Measurements from ENCODE around the gene EN2. TPM values are rescaled to one million over a fixed set of nuclear protein-coding genes. Genes with fewer than 3 reads are reported as not detected.

The EN2 gene
- total and polyA plus RNA-seq, 2 of the 4 experiments (the other 2 are of a cell fraction): not detected

DNA sequence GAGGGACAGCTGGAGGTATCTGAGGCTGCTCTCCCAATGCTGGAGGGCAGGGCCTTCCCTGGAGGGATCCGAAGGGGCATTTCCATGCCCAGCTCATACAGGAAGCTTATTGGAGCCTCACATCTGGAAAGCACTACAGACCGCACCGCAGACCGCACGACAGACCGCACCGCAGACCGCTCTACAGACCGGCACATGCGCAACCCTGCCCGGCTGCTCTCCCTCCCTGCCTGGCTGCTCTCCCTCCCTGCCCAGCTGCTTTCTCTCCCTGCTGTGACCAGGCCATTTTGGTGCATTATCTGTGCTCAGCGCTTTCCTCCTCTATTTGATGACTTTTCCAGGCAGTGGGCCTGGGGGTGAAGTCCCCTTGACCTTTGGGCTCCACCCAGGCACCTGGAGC, 39.6 kb upstream of the EN2 start:
- Histone ChIP-seq H3K23ac (ENCODE audit: low read depth, low read length) (no peak overlapping the region), H2AFZ (replicated peaks; ENCODE audit: low read length, poor library complexity) (no peak overlapping the region), H4K20me1 (ENCODE audit: insufficient read depth, low read length) (no peaks in the 10 kb centered on the region), H3K4me1 (ENCODE audit: control insufficient read depth, insufficient read depth, low read length) (no peaks in the 10 kb centered on the region), H2BK15ac (ENCODE audit: low read depth, low read length) (no peak overlapping the region), H3K79me1 (ENCODE audit: low read depth in 1 of 2, low read length in 2 of 2) (no peaks in the 10 kb centered on the region), H4K5ac (ENCODE audit: low read depth, low read length) (no peak overlapping the region), H3K36me3 (ENCODE audit: control insufficient read depth, insufficient read depth, low read length) (no peaks in the 10 kb centered on the region), H2BK5ac (ENCODE audit: low read depth, low read length, poor library complexity, severe bottlenecking) (no peak overlapping the region), H3K9me3 (ENCODE audit: control insufficient read depth, insufficient read depth, low read length) (no peaks in the 10 kb centered on the region), H3K18ac (ENCODE audit: low read depth, low read length) (no peak overlapping the region), H3K9ac (ENCODE audit: low read depth, low read length) (no peak overlapping the region), H4K91ac (ENCODE audit: insufficient read depth, low read depth, low read length) (no peak overlapping the region), H3K14ac (replicated peaks; ENCODE audit: low read depth, low read length) (no peak overlapping the region), H3K4me2 (ENCODE audit: low read depth, low read length) (no peak overlapping the region), H3K4ac (ENCODE audit: low read depth, low read length) (no peak overlapping the region), H2AK5ac (ENCODE audit: low read depth, low read length) (no peak overlapping the region), H3K27ac (ENCODE audit: insufficient read depth, low read length) (no peak overlapping the region), H4K8ac (ENCODE audit: low read depth in 2 of 2, low read length in 2 of 2) (no peak overlapping the region), H3K9me1 (ENCODE audit: insufficient read depth, low read length) (no peaks in the 10 kb centered on the region), H2BK20ac (ENCODE audit: low read depth, low read length) (no peak overlapping the region), H3K56ac (ENCODE audit: extremely low read depth, insufficient read depth, low read length) (no peak overlapping the region), H3K27me3 (ENCODE audit: control insufficient read depth, insufficient read depth, low read length) (no peaks in the 10 kb centered on the region; the same call in 1 of the 2 replicates), H2BK120ac (ENCODE audit: low read depth, low read length) (no peak overlapping the region), H3K4me3 (ENCODE audit: insufficient read depth, low read depth, low read length) (no peak overlapping the region), H2AK9ac (replicated peaks; ENCODE audit: low read depth, low read length, poor library complexity) (no peak overlapping the region)
- whole genome bisulfite sequencing, 2 experiments (ENCODE audit: extremely low coverage in 2 of 2, insufficient read length in 1 of 2): 78% methylated on average over 9 of the region's 12 CpGs; no CpG with 5 or more reads in 1 of the 2 experiments
- intact Hi-C loops (cut with micrococcal nuclease) (no loop called here), in situ Hi-C loops (cut with MboI; ENCODE audit: low sequenced_read_pairs) (no loop called here), dilution Hi-C loops (cut with HindIII; ENCODE audit: low sequenced_read_pairs, unreplicated experiment) (no loop called here)
- no TSS peak for BruUV-seq (replicated peaks)
- ATAC-seq (ENCODE audit: low read depth) (no peak), DNase-seq (no peak)
- TF ChIP-seq, protein P1, sequence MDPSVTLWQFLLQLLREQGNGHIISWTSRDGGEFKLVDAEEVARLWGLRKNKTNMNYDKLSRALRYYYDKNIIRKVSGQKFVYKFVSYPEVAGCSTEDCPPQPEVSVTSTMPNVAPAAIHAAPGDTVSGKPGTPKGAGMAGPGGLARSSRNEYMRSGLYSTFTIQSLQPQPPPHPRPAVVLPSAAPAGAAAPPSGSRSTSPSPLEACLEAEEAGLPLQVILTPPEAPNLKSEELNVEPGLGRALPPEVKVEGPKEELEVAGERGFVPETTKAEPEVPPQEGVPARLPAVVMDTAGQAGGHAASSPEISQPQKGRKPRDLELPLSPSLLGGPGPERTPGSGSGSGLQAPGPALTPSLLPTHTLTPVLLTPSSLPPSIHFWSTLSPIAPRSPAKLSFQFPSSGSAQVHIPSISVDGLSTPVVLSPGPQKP (IDR thresholded peaks at IDR 0.05; ENCODE audit: borderline replicate concordance, low read depth, low read length): no peak
- TF ChIP-seq CHD1 (IDR thresholded peaks at IDR 0.05; ENCODE audit: low read depth, low read length) (no peak), BHLHE40 (IDR thresholded peaks at IDR 0.05; ENCODE audit: low read depth, low read length) (no peak), FOS (IDR thresholded peaks at IDR 0.05; ENCODE audit: low read depth, low read length) (no peak), CEBPB (IDR thresholded peaks at IDR 0.05; ENCODE audit: low read depth, low read length) (no peak), MAFK (IDR thresholded peaks at IDR 0.05; ENCODE audit: low read depth, low read length) (no peak), RFX5 (IDR thresholded peaks at IDR 0.05; ENCODE audit: low read depth, low read length) (no peak), MXI1 (IDR thresholded peaks at IDR 0.05; ENCODE audit: borderline replicate concordance, low read depth, low read length) (no peak), RCOR1 (IDR thresholded peaks at IDR 0.05; ENCODE audit: insufficient replicate concordance, low read length) (no peak)
- TF ChIP-seq, protein P2, sequence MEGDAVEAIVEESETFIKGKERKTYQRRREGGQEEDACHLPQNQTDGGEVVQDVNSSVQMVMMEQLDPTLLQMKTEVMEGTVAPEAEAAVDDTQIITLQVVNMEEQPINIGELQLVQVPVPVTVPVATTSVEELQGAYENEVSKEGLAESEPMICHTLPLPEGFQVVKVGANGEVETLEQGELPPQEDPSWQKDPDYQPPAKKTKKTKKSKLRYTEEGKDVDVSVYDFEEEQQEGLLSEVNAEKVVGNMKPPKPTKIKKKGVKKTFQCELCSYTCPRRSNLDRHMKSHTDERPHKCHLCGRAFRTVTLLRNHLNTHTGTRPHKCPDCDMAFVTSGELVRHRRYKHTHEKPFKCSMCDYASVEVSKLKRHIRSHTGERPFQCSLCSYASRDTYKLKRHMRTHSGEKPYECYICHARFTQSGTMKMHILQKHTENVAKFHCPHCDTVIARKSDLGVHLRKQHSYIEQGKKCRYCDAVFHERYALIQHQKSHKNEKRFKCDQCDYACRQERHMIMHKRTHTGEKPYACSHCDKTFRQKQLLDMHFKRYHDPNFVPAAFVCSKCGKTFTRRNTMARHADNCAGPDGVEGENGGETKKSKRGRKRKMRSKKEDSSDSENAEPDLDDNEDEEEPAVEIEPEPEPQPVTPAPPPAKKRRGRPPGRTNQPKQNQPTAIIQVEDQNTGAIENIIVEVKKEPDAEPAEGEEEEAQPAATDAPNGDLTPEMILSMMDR (conservative IDR thresholded peaks at IDR 0.05; ENCODE audit: low read depth, low read length): no peak
- CTCF ChIA-PET: no interaction called here
- POLR2A ChIA-PET (ENCODE audit: unreplicated experiment): no interaction called here
